SK-N-SH (cell line): Measurements from ENCODE around the gene CACNA2D4. TPM values are rescaled to one million over a fixed set of nuclear protein-coding genes. Genes with fewer than 3 reads are reported as not detected.

Source experiments
- CTCF ChIA-PET: fragments of 300-600, 350-600 bp; formaldehyde crosslinking; extraction: SDS; loops from one replicate; lab custom pipeline; 2021; lab: Yijun Ruan, JAX
- POLR2A ChIA-PET: fragments of 350-600 bp; sonication (Branson Sonifier 250); formaldehyde crosslinking; extraction: SDS; loops from one replicate; lab custom pipeline; 2020; ENCODE audit warnings: antibody characterized with exemption, inconsistent platforms; lab: Yijun Ruan, JAX
- DNase-seq: peaks from one replicate; pipeline ENCODE4 v3.0.0; 2012
- H2AFZ ChIP-seq: fragments of 200-600 bp; sonication (generic); 2 replicates; pipeline ENCODE4 v1.8.1; 2016; ENCODE audit warnings: antibody characterized with exemption, mild to moderate bottlenecking, low read depth
- H3F3A ChIP-seq: fragments of 200-600 bp; sonication (generic); replicated peaks from 2 replicates; pipeline ENCODE3; 2016; ENCODE audit warnings: antibody characterized with exemption, mild to moderate bottlenecking; ENCODE audit not compliant: insufficient read depth
- H3K27ac ChIP-seq, 2 experiments: fragments of 200-500 bp in 1 of 2; fragments of 200-600 bp in 1 of 2; sonication (Bioruptor generic) in 1 of 2; sonication (generic), shearing (Covaris generic) in 1 of 2; 2 replicates each; pipeline versions ENCODE4 v1.5.1 to v1.6.1; 2014 to 2016; ENCODE audit warnings: low read depth in 2 of 2, inconsistent platforms in 1 of 2, low read length in 1 of 2, mild to moderate bottlenecking in 1 of 2, mixed read lengths in 1 of 2
- H3K27me3 ChIP-seq: fragments of 200-600 bp; sonication (generic), shearing (Covaris generic); 2 replicates; pipeline ENCODE4 v1.6.1; 2016; ENCODE audit warnings: mixed run types; ENCODE audit not compliant: insufficient read depth
- H3K36me3 ChIP-seq, 2 experiments: fragments of 200-500 bp in 1 of 2; fragments of 200-600 bp in 1 of 2; sonication (Bioruptor generic) in 1 of 2; sonication (generic) in 1 of 2; replicated peaks in 1 of 2; 2 replicates each; pipeline versions ENCODE3 to v1.5.1; 2014 to 2016; ENCODE audit warnings: low read length in 1 of 2, mild to moderate bottlenecking in 1 of 2; ENCODE audit not compliant: insufficient read depth in 2 of 2, control insufficient read depth in 1 of 2
- H3K4me1 ChIP-seq, 2 experiments: fragments of 200-500 bp in 1 of 2; fragments of 200-600 bp in 1 of 2; sonication (Bioruptor generic) in 1 of 2; sonication (generic), shearing (Covaris generic) in 1 of 2; 2 replicates each; pipeline versions ENCODE4 v1.5.1 to v1.6.1; 2014 to 2016; ENCODE audit warnings: low read depth in 1 of 2, low read length in 1 of 2, mixed run types in 1 of 2; ENCODE audit not compliant: insufficient read depth in 2 of 2, control insufficient read depth in 1 of 2
- H3K4me2 ChIP-seq: fragments of 200-600 bp; sonication (generic), shearing (Covaris generic); 2 replicates; pipeline ENCODE4 v1.6.1; 2017; ENCODE audit warnings: mixed run types
- H3K4me3 ChIP-seq, 2 experiments: fragments of 200-500 bp in 1 of 2; fragments of 200-600 bp in 1 of 2; sonication (Bioruptor generic) in 1 of 2; sonication (generic), shearing (Covaris generic) in 1 of 2; 2 replicates each; pipeline versions ENCODE4 v1.5.1 to v1.8.1; 2014 to 2016; ENCODE audit warnings: low read depth in 2 of 2, inconsistent platforms in 1 of 2, low read length in 1 of 2, mild to moderate bottlenecking in 1 of 2, mixed read lengths in 1 of 2, moderate library complexity in 1 of 2
- H3K79me2 ChIP-seq: fragments of 200-600 bp; sonication (generic); 2 replicates; pipeline ENCODE4 v1.8.1; 2017; ENCODE audit warnings: mild to moderate bottlenecking; ENCODE audit not compliant: insufficient read depth
- H3K9ac ChIP-seq: fragments of 200-600 bp; sonication (generic); 2 replicates; pipeline ENCODE4 v1.6.1; 2017; ENCODE audit warnings: mixed run types
- H3K9me2 ChIP-seq: fragments of 200-600 bp; sonication (generic); 2 replicates; pipeline ENCODE4 v1.6.1; 2017; ENCODE audit warnings: mixed run types
- H3K9me3 ChIP-seq: fragments of 200-600 bp; sonication (generic); 2 replicates; pipeline ENCODE4 v1.6.1; 2017; ENCODE audit warnings: mixed run types, mild to moderate bottlenecking, moderate library complexity
- H4K20me1 ChIP-seq: fragments of 200-600 bp; sonication (generic); 2 replicates; pipeline ENCODE4 v1.6.1; 2017; ENCODE audit warnings: mild to moderate bottlenecking, mixed run types; ENCODE audit not compliant: insufficient read depth
- CTCF ChIP-seq: fragments of 200-600 bp; sonication (generic); IDR thresholded peaks from 2 replicates; pipeline ENCODE4 v1.6.1; 2017; ENCODE audit warnings: antibody characterized with exemption, mild to moderate bottlenecking, moderate library complexity
- EP300 ChIP-seq, 2 experiments: IDR thresholded peaks; 2 replicates each; pipeline versions ENCODE4 v1.4.0 to v1.6.1; 2012; ENCODE audit warnings: borderline replicate concordance in 1 of 2, low read depth in 1 of 2, low read length in 1 of 2
- FOSL2 ChIP-seq: IDR thresholded peaks from 2 replicates; pipeline ENCODE4 v1.4.0; 2012; ENCODE audit warnings: low read depth, mild to moderate bottlenecking, moderate library complexity, borderline replicate concordance
- FOXJ3 ChIP-seq: sonication (generic); formaldehyde crosslinking; IDR thresholded peaks from 2 replicates; pipeline ENCODE4 v1.5.1; 2020; ENCODE audit warnings: mild to moderate bottlenecking, missing genetic modification reagents
- FOXM1 ChIP-seq: IDR thresholded peaks from 2 replicates; pipeline ENCODE4 v1.4.0; 2012; ENCODE audit warnings: low read depth, mild to moderate bottlenecking
- GABPA ChIP-seq: IDR thresholded peaks from 2 replicates; pipeline ENCODE4 v1.4.0; 2012; ENCODE audit warnings: low read depth, mild to moderate bottlenecking
- PBX3 ChIP-seq: IDR thresholded peaks from 2 replicates; pipeline ENCODE4; 2012
- RCOR1 ChIP-seq: fragments of 150-350 bp; IDR thresholded peaks from 2 replicates; pipeline ENCODE4 v1.6.1; 2017; ENCODE audit warnings: antibody characterized with exemption, low read length
- SIN3A ChIP-seq: IDR thresholded peaks from 2 replicates; pipeline ENCODE4 v1.6.1; 2012; ENCODE audit warnings: low read depth, mild to moderate bottlenecking, low read length, moderate library complexity, borderline replicate concordance
- SMC3 ChIP-seq: IDR thresholded peaks from 2 replicates; pipeline ENCODE4 v1.6.1; 2012; ENCODE audit warnings: low read depth, low read length, improper control_type of control experiment
- TAF1 ChIP-seq: IDR thresholded peaks from 2 replicates; pipeline ENCODE4 v1.6.1; 2012; ENCODE audit warnings: low read depth, mild to moderate bottlenecking, low read length, moderate library complexity, borderline replicate concordance
- TEAD4 ChIP-seq: IDR thresholded peaks from 2 replicates; pipeline ENCODE4 v1.4.0; 2012; ENCODE audit warnings: mild to moderate bottlenecking, borderline replicate concordance; ENCODE audit not compliant: insufficient read depth
- ZBTB33 ChIP-seq: IDR thresholded peaks from 2 replicates; pipeline ENCODE4 v1.4.0; 2012; ENCODE audit warnings: low read depth, borderline replicate concordance
- WGBS: methylation state at CpG from one replicate; pipeline ENCODE4 v1.1.6; 2017; ENCODE audit warnings: low lambda C conversion rate; 5-methylcytosine and 5-hydroxymethylcytosine counted together
- polyA plus RNA-seq, 3 experiments: library from polyadenylated mRNA; depleted of rRNA; stranded (reverse); fragments of >200 nt; gene quantifications; 2 replicates each; pipeline ENCODE4 v1.2.3, GENCODE V29; 2012

CACNA2D4 gene
- 0.02 TPM in 1 of 2 replicates, not detected in the other for polyA plus RNA-seq (2012; rRNA removed)
- polyA plus RNA-seq (2012; cell fraction: cytosol; rRNA removed) = not detected in 2 replicates
- polyA plus RNA-seq (2012; cell fraction: nucleus; rRNA removed) = 0.02 TPM in 1 of 2 replicates, not detected in the other

GRCh38 chr12:1918081-1918883, at the start of gene CACNA2D4:
Gene CACNA2D4 (minus strand): TSS chr12:1918652. CDS start chr12:1918473, 179 bp downstream.
- peak; percentile 30 for DNase-seq
- Histone ChIP-seq H4K20me1 (no peaks in the 10 kb centered on the region), H3K27ac (no peak within 1 kb of the TSS; a peak in 1 of 4 replicates), H3K4me3 (no peak within 1 kb of the TSS), H3K9me3 (no peaks in the 10 kb centered on the region), H3K9me2 (no peaks in the 10 kb centered on the region), H3K36me3 (no peaks in the 10 kb centered on the region), H3K9ac (no peak within 1 kb of the TSS), H3K79me2 (no peaks in the 10 kb centered on the region), H3K4me1 (peaks cover 0 to 24% of the 10 kb centered on the region in 2 experiments; a peak in 1 of 4 replicates), H3K27me3 (no peaks in the 10 kb centered on the region), H2AFZ (no peak within 1 kb of the TSS), H3F3A (no peaks in the 10 kb centered on the region), H3K4me2 (no peak within 1 kb of the TSS)
- TF ChIP-seq FOXJ3 (CRISPR knock-in tag) (no peak), EP300 (IDR thresholded peaks at IDR 0.05; ENCODE audit: borderline replicate concordance in 1 of 2, low read depth in 1 of 2, low read length in 1 of 2) (no peak), CTCF (no peak), SIN3A (no peak), TAF1 (no peak), GABPA (no peak), SMC3 (no peak), FOXM1 (no peak), RCOR1 (no peak), PBX3 (no peak), FOSL2 (no peak), TEAD4 (no peak), ZBTB33 (no peak)
- ChIA-PET POLR2A (no interaction called here), CTCF (interaction anchor here (0.9 to 5.5 kb wide), 4 partner anchors 18 to 478 kb away, joined by 3 to 40 read pairs (median 4); no protein-coding TSS in a partner anchor)
- 63% methylated on average over 12 of the region's 18 CpGs for WGBS
